Muscle of leg (tissue), 16 donors: ENCODE measurements around the gene PRRC2B. TPM values are rescaled to one million over a fixed set of nuclear protein-coding genes. Genes with fewer than 3 reads are reported as not detected.
"Not testable (repeated sequence)": the region's sequence is repeated elsewhere in the genome, so short reads cannot be mapped to it uniquely, and the experiment has no call there.

Experiments used
- DNase-seq: peaks from one replicate; pipeline ENCODE4 v3.0.0; 2013
- H3K27ac ChIP-seq: one replicate; pipeline ENCODE4 v1.5.1; 2013; ENCODE audit warnings: mild to moderate bottlenecking, low read length, control low read depth
- H3K27me3 ChIP-seq: one replicate; pipeline ENCODE4 v1.6.1; 2013; ENCODE audit warnings: low read length; ENCODE audit not compliant: control insufficient read depth, insufficient read depth
- H3K36me3 ChIP-seq: one replicate; pipeline ENCODE4 v1.6.1; 2013; ENCODE audit warnings: low read length; ENCODE audit not compliant: control insufficient read depth, insufficient read depth
- H3K4me1 ChIP-seq: one replicate; pipeline ENCODE4 v1.6.1; 2013; ENCODE audit warnings: low read length; ENCODE audit not compliant: control insufficient read depth, insufficient read depth
- H3K4me3 ChIP-seq: one replicate; pipeline ENCODE4 v1.5.1; 2013; ENCODE audit warnings: low read length, control low read depth
- H3K9me3 ChIP-seq: replicated peaks from 2 replicates; pipeline ENCODE4 v1.6.1; 2013; ENCODE audit warnings: low read depth, low read length; ENCODE audit not compliant: control insufficient read depth
- WGBS: methylation state at CpG from one replicate; pipeline ENCODE4 v1.1.5; 2013; ENCODE audit warnings: missing lambda C conversion rate; ENCODE audit not compliant: insufficient coverage; 5-methylcytosine and 5-hydroxymethylcytosine counted together
- long read RNA-seq, 11 donors: transcript quantifications; one replicate each; lab custom pipeline, GENCODE V29; 2026
- polyA plus RNA-seq, 8 donors: library from polyadenylated mRNA; unstranded; fragments of 120-200 nt; gene quantifications; one replicate each; pipeline versions ENCODE4 v1.2.1 to v1.2.3, GENCODE V29; 2013; ENCODE audit warnings: inconsistent platforms in 1 of 8, low replicate concordance in 1 of 8; ENCODE audit not compliant: insufficient read length in 8 of 8, insufficient read depth in 1 of 8
- total RNA-seq: library from RNA; stranded (reverse); fragments of 120-200 nt; gene quantifications from one replicate; pipeline ENCODE4 v1.2.4, GENCODE V29; 2013

PRRC2B gene
- total RNA-seq (64.9 TPM), polyA plus RNA-seq (100 to 1,000 TPM; 110 to 181 (median 148) TPM)
- long read RNA-seq, donor 1, full-length matches to known transcripts: 3 of 3 reads
- long read RNA-seq, donor 1, partial matches to known transcripts: 0 of 3 reads
- long read RNA-seq, donor 1, other reads (novel, unspliced or antisense): 0 of 3 reads
- long read RNA-seq, donor 2: 0 reads
- long read RNA-seq, donor 3, full-length matches to known transcripts: 8 of 91 reads
- long read RNA-seq, donor 3, partial matches to known transcripts: 83 of 91 reads
- long read RNA-seq, donor 3, other reads (novel, unspliced or antisense): 0 of 91 reads
- long read RNA-seq, donor 4, full-length matches to known transcripts: 11 of 18 reads
- long read RNA-seq, donor 4, partial matches to known transcripts: 7 of 18 reads
- long read RNA-seq, donor 4, other reads (novel, unspliced or antisense): 0 of 18 reads
- long read RNA-seq, donor 5, full-length matches to known transcripts: 10 of 65 reads
- long read RNA-seq, donor 5, partial matches to known transcripts: 55 of 65 reads
- long read RNA-seq, donor 5, other reads (novel, unspliced or antisense): 0 of 65 reads
- long read RNA-seq, donor 6, full-length matches to known transcripts: 5 of 33 reads
- long read RNA-seq, donor 6, partial matches to known transcripts: 28 of 33 reads
- long read RNA-seq, donor 6, other reads (novel, unspliced or antisense): 0 of 33 reads
- long read RNA-seq, donor 7, full-length matches to known transcripts: 4 of 19 reads
- long read RNA-seq, donor 7, partial matches to known transcripts: 15 of 19 reads
- long read RNA-seq, donor 7, other reads (novel, unspliced or antisense): 0 of 19 reads
- long read RNA-seq, donor 8, full-length matches to known transcripts: 5 of 5 reads
- long read RNA-seq, donor 8, partial matches to known transcripts: 0 of 5 reads
- long read RNA-seq, donor 8, other reads (novel, unspliced or antisense): 0 of 5 reads
- long read RNA-seq, donor 9, full-length matches to known transcripts: 12 of 35 reads
- long read RNA-seq, donor 9, partial matches to known transcripts: 23 of 35 reads
- long read RNA-seq, donor 9, other reads (novel, unspliced or antisense): 0 of 35 reads
- long read RNA-seq, donor 10, full-length matches to known transcripts: 6 of 44 reads
- long read RNA-seq, donor 10, partial matches to known transcripts: 38 of 44 reads
- long read RNA-seq, donor 10, other reads (novel, unspliced or antisense): 0 of 44 reads
- long read RNA-seq, donor 11, full-length matches to known transcripts: 6 of 18 reads
- long read RNA-seq, donor 11, partial matches to known transcripts: 12 of 18 reads
- long read RNA-seq, donor 11, other reads (novel, unspliced or antisense): 0 of 18 reads

DNA sequence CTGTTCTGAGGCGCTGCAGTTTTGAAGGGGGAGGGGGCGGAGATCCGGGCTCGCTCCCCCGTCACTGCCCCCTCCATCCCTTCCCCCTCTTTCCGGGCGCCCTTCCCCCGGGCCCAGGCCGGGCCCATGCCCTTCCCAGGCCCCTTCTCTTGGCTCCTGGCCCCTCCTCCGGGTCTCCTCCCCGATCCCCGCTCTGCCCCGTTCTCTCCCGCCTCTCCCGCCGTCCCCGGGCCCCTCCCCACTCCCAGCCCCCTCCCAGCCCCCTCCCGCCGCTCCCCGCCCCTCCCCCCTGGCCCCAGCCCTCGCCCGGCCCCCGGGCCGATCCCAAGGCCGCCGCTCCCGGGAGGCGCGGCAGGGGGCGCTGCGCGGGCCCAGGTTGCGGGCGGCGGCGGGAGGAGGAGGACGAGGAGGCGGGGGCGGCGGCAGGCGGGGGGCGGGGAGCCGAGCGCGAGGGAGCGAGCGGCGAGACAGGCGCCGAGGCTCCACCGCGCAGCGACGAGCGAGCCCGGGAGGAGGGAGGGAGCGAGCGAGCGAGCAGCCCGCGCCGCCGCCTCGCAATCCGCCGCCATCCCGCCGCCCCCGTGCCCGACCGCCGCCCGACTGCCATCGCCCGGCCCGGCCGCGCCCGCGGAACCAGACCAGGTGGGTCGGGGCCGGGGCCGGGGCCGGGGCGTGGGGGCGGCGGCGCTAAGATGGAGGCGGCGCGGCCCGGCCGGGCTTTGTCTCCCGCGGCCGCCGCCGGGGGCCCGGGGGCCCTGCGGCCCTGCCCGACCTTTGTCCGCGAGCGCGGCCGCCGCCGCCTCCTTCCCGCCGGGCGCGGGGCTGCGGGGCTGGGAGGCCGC lies at the start of gene PRRC2B:
PRRC2B (plus strand) TSS at position 465 of the 842 bp plus-strand sequence. CDS start 36,059 bp downstream, outside the sequence.
- under 1% methylated on average over 73 of the region's 114 CpGs for WGBS
- H3K27ac ChIP-seq: peak within 1 kb of the TSS; percentile 92
- H3K36me3 ChIP-seq: peaks cover 5% of the 10 kb centered on the region
- peaks cover 42% of the 10 kb centered on the region for H3K4me1 ChIP-seq
- peak; percentile 97 for DNase-seq
- no peaks in the 10 kb centered on the region for H3K27me3 ChIP-seq
- peak within 1 kb of the TSS; percentile 60 for H3K4me3 ChIP-seq
- no peaks in the 10 kb centered on the region for H3K9me3 ChIP-seq

DNA sequence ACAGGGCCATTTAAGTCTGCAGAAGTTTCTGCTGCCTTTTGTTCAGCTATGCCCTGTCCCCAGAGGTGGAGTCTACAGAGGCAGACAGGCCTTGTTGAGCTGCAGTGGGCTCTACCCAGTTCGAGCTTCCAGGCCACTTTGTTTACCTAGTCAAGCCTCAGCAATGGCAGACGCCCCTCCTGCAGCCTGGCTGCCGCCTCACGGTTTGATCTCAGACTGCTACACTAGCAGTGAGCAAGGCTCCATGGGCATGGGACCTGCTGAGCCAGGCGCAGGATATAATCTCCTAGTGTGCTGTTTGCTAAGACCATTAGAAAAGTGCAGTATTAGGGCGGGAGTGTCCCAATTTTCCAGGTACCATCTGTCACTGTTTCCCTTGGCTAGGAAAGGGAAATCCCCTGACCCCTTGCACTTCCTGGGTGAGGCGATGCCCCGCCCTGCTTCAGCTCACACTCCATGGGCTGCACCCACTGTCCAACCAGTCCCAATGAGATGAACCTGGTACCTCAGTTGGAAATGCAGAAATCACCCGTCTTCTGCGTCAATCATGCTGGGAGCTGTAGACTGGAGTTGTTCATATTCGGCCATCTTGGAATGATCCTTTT lies 48.9 kb upstream of the PRRC2B start:
- H3K36me3 ChIP-seq, DNase-seq, H3K27me3 ChIP-seq, H3K4me3 ChIP-seq, H3K27ac ChIP-seq, H3K9me3 ChIP-seq: not testable (repeated sequence)
- H3K4me1 ChIP-seq: peaks cover 14% of the 10 kb centered on the region
- 87% methylated on average over 8 of the region's 11 CpGs for WGBS

DNA sequence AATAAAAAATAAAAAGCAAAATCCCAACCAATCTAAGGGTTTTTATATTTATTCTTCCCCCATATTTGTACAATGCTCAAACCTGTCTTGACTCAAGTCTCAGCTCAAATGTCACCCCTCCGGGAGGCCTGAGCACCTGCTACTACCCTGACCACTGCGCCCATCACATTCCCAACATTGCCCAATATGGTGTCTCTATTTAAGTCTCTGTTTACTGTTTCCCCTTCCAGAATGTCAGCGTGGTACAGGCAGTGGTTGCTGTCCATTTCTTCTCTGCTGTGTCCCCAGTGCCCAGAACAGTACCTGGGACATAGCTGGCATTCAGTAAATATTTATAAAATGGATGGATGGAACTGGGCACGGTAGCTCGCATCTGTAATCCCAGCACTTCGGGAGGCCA lies 47.3 kb upstream of the PRRC2B start:
- Histone ChIP-seq H3K4me3 (no peak overlapping the region), H3K4me1 (peaks cover 17% of the 10 kb centered on the region), H3K27ac (peak overlapping the region; percentile 20), H3K36me3 (no peaks in the 10 kb centered on the region), H3K9me3 (no peaks in the 10 kb centered on the region), H3K27me3 (no peaks in the 10 kb centered on the region)
- WGBS: 74% methylated on average over 3 of the region's 6 CpGs
- DNase-seq: no peak

DNA sequence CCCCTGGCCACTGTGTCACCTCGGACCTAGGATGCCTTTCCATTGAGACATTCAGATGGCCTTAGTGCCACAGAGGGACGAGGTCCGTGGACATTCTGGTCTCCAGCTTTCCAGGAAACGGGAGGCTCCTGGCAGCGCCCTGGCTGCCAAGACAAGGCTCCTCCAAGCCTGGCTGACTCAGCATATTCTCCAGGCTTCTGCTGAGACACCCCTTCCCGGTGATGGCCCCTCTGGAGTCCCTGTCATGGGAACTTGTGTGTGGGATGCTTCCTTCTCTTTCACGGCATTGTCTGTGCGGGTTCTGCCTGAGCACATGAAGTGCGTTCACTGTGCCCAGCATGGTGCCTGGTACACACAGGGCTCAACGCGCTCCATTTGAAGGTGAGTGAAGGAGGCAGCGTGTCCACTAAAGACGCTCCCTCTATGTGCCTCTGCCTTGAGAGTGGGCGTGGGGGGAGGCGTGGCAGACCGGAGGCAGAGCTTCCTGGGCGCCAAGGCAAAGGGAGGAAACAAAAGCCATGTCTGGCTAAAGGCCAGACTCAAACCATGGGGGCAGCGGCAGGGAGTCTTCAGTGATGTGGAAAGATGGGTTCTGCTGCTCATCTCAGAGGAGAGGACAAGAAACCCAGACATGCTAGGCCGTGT lies 46.4 kb upstream of the PRRC2B start:
- Histone ChIP-seq H3K36me3 (no peaks in the 10 kb centered on the region), H3K9me3 (no peaks in the 10 kb centered on the region), H3K27me3 (no peaks in the 10 kb centered on the region), H3K27ac (no peak overlapping the region), H3K4me1 (peaks cover 17% of the 10 kb centered on the region), H3K4me3 (no peak overlapping the region)
- 73% methylated on average over 19 of the region's 19 CpGs for WGBS
- no peak for DNase-seq

DNA sequence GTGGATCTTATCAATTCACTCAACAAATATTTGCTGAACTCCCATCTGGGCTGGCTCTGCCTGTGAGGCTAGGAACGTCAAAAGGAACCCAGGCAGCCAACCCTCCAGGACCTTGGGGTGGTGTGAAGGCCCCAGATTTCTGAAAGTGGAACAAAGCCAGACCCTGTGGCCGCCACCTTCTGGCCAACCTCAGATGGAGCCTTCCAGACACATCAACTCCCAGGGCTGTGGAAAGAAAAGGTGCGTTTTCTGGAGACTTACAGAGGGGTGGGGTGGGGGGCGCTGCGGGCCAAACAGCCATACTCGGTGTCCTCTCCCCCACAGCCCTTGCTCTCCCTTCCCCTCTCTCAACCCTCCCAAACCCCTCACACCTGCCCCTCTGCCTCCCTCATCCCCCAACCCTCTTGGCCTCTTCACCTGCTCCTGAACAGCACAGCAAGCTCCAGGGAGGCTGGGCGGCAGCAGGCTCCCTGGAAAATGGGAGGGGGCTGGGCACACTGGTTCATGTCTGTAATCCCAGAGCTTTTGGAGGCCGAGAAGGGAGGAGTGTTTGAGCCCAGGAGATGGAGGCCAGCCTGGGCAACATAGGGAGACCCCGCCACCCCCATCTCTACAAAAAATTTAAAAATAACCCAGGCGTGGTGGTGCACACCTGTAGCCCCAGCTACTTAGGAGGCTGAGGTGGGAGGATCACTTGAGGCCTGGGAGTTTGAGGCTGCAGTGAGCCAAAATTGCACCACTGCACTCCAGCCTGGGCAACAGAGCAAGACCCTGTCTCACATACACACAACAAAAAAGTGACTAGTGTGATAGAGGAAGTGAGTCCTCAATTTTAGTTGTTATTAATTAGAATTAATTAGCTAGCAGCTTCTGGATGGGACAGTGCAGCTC lies 45.0 kb upstream of the PRRC2B start:
- DNase-seq: no peak
- no peaks in the 10 kb centered on the region for H3K36me3 ChIP-seq
- no peak overlapping the region for H3K4me3 ChIP-seq
- no peaks in the 10 kb centered on the region for H3K9me3 ChIP-seq
- H3K27ac ChIP-seq: no peak overlapping the region
- peaks cover 17% of the 10 kb centered on the region for H3K4me1 ChIP-seq
- H3K27me3 ChIP-seq: no peaks in the 10 kb centered on the region
- WGBS: 67% methylated on average over 1 of the region's 10 CpGs

DNA sequence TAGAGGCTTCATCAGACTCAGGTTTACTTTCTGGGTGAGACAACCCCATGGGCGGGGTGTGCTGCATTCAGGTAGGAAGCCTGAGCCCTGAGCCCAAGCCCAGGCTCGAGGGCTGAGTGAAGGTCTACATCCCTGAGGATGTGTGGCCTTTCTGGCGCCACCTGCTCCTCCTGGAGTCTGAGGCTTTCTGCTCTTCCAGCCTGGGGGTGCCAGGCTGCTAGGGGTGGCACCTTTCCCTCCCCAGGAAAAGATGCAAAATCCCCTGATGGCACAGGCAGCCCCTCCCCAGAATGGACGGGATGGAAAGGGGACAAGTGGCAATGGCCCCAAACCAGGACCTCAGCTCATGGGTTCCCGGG lies 44.4 kb upstream of the PRRC2B start:
- H3K36me3 ChIP-seq: no peaks in the 10 kb centered on the region
- peaks cover 17% of the 10 kb centered on the region for H3K4me1 ChIP-seq
- H3K4me3 ChIP-seq: no peak overlapping the region
- DNase-seq: no peak
- WGBS: 63% methylated on average over 4 of the region's 5 CpGs
- no peaks in the 10 kb centered on the region for H3K27me3 ChIP-seq
- no peak overlapping the region for H3K27ac ChIP-seq
- no peaks in the 10 kb centered on the region for H3K9me3 ChIP-seq

DNA sequence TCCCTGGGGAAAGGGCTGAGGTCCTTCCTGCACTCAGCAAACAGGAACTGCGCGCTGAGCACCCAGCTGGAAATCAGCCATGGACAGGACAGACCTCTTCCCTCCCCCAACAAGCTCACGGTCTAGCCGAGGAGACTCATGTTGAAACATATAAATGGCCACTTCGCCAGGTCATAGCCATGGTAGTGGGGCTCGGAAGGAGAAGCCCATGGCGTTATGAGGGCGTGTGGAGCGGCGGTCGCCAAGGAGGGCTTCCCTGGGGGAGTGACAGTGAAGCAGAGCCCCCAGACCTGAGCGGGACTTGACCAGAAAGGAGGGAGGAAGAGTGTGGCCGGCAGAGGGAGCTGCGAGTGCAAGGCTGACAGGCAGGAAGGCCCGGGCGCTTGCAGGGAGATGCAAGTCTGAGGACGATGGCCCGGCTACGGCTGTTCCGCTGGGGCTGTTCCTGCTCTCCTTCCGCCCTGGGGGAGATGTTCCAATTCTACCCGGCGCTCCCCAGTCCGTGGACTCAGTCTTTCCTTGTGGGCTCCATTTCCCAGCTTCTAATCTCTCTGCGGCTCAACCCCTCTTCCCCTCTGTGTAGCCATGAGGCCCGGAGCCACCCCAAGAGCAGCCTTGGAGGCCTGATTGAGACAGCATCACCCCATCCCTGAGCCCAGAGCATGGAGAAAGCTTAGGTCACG lies 43.9 kb upstream of the PRRC2B start:
- DNase-seq: peak; percentile 88
- no peak overlapping the region for H3K27ac ChIP-seq
- peaks cover 17% of the 10 kb centered on the region for H3K4me1 ChIP-seq
- H3K36me3 ChIP-seq: no peaks in the 10 kb centered on the region
- H3K4me3 ChIP-seq: peak overlapping the region; percentile 21
- H3K27me3 ChIP-seq: no peaks in the 10 kb centered on the region
- H3K9me3 ChIP-seq: no peaks in the 10 kb centered on the region
- WGBS: 1% methylated on average over 19 of the region's 27 CpGs

DNA sequence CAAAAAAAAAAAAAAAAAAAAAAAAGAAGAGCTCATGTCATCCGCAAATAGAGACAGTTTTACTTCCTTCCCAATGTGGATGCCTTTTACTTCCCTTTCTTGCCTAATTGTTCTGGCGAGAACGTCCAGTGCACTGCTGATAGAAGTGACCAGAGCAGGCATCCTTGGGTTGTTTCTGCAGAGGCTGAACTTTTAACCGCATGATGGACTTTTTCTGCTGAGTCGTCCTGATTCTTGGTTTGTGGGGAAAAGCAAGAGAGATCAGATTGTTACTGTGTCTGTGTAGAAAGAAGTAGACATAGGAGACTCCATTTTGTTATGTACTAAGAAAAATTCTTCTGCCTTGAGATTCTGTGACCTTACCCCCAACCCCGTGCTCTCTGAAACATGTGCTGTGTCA lies 37.4 kb upstream of the PRRC2B start:
- not testable (repeated sequence) for H3K36me3 ChIP-seq, H3K27ac ChIP-seq, H3K4me3 ChIP-seq, H3K4me1 ChIP-seq, H3K27me3 ChIP-seq, H3K9me3 ChIP-seq
- WGBS: 21% methylated on average over 2 of the region's 6 CpGs
- DNase-seq: peak; percentile 79
